Fibroblast of lung (primary cell): ENCODE measurements around the gene BNIP5. TPM values are rescaled to one million over a fixed set of nuclear protein-coding genes. Genes with fewer than 3 reads are reported as not detected.

Experiments used
- DNase-seq, 2 donors: peaks; one replicate each; pipeline versions ENCODE4 v3.0.0 to v3.0.0-alpha.2; 2010; ENCODE audit warnings: low read depth in 2 of 2
- H2AFZ ChIP-seq: 2 replicates; pipeline ENCODE4 v1.5.1; 2012; ENCODE audit warnings: low read length, control low read depth, inconsistent platforms
- H3K27ac ChIP-seq: 2 replicates; pipeline ENCODE4 v1.5.1; 2011; ENCODE audit warnings: low read length, control low read depth; ENCODE audit not compliant: insufficient read depth
- H3K27me3 ChIP-seq: 2 replicates; pipeline ENCODE4 v1.5.1; 2011; ENCODE audit warnings: mild to moderate bottlenecking, low read length; ENCODE audit not compliant: control insufficient read depth, insufficient read depth
- H3K36me3 ChIP-seq: 2 replicates; pipeline ENCODE4 v1.5.1; 2011; ENCODE audit warnings: low read length; ENCODE audit not compliant: control insufficient read depth, insufficient read depth
- H3K4me1 ChIP-seq: 2 replicates; pipeline ENCODE4 v1.5.1; 2011; ENCODE audit warnings: low read length; ENCODE audit not compliant: control insufficient read depth, insufficient read depth; ENCODE audit errors: extremely low read depth
- H3K4me2 ChIP-seq: 2 replicates; pipeline ENCODE4 v1.5.1; 2011; ENCODE audit warnings: low read length, control low read depth; ENCODE audit not compliant: insufficient read depth; ENCODE audit errors: extremely low read depth
- H3K4me3 ChIP-seq, 4 experiments: fragments of 200-600 bp in 1 of 4; sonication (generic) in 1 of 4; replicated peaks in 1 of 4; 2 replicates each; pipeline ENCODE4 v1.5.1; 2011 to 2016; ENCODE audit warnings: low read length in 4 of 4, low read depth in 3 of 4, mild to moderate bottlenecking in 3 of 4, control low read depth in 2 of 4, inconsistent platforms in 1 of 4, mixed read lengths in 1 of 4; ENCODE audit not compliant: insufficient read depth in 1 of 4; ENCODE audit errors: control extremely low read depth in 1 of 4
- H3K79me2 ChIP-seq: 2 replicates; pipeline ENCODE4 v1.5.1; 2012; ENCODE audit warnings: mild to moderate bottlenecking, low read length, inconsistent platforms; ENCODE audit not compliant: control insufficient read depth, insufficient read depth
- H3K9ac ChIP-seq: 2 replicates; pipeline ENCODE4 v1.5.1; 2011; ENCODE audit warnings: mild to moderate bottlenecking, low read length, control low read depth; ENCODE audit not compliant: insufficient read depth
- H3K9me3 ChIP-seq: 2 replicates; pipeline ENCODE4 v1.5.1; 2012; ENCODE audit warnings: low read depth, low read length; ENCODE audit not compliant: control insufficient read depth, insufficient read depth
- H4K20me1 ChIP-seq: 2 replicates; pipeline ENCODE4 v1.5.1; 2011; ENCODE audit warnings: low read length; ENCODE audit not compliant: control insufficient read depth, insufficient read depth; ENCODE audit errors: extremely low read depth
- CTCF ChIP-seq, 2 donors: IDR thresholded peaks in 1 of 2; conservative IDR thresholded peaks in 1 of 2; 1 replicate in 1 of 2; 2 replicates in 1 of 2; pipeline ENCODE4 v1.5.1; 2011 to 2012; ENCODE audit warnings: low read length in 2 of 2, control low read depth in 1 of 2, inconsistent platforms in 1 of 2, low read depth in 1 of 2, mild to moderate bottlenecking in 1 of 2
- EZH2 ChIP-seq: IDR thresholded peaks from 2 replicates; pipeline ENCODE4 v1.5.1; 2012; ENCODE audit warnings: low read length, control low read depth, mild to moderate bottlenecking; ENCODE audit errors: missing control alignments
- polyA plus RNA-seq, 2 donors: library from polyadenylated mRNA; depleted of rRNA in 1 of 2; stranded (reverse) in 1 of 2; unstranded in 1 of 2; fragments of >200 nt; gene quantifications; 2 replicates each; pipeline ENCODE4 v1.2.1, GENCODE V29; 2011 to 2012; ENCODE audit warnings: missing spikeins in 1 of 2
- total RNA-seq: library from RNA; depleted of rRNA; stranded (reverse); fragments of >200 nt; gene quantifications from 2 replicates; pipeline ENCODE4 v1.2.1, GENCODE V29; 2014

BNIP5 gene
- total and polyA plus RNA-seq, 2 donors (not counting 1 experiment from before 2014, with no cell fraction given) = not detected

DNA sequence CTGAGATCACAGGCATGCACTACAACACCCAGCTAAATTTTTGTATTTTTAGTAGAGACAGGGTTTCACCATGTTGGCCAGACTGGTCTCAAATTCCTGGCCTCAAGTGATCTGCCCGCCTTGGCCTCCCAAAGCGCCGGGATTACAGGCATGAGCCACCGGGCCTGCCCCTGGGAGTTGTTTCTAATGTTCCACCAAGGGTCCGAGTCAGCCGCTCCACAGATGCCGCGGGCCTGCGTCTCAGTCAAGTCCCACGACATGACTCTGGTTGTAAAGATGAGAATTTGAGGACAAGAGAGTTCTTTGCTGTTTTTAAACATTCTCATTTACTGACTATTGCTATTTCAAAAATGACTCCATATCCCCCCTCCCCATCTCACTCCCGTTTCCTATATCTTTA is 30.8 kb downstream of the BNIP5 start:
- H2AFZ ChIP-seq = no peak overlapping the region
- H4K20me1 ChIP-seq = no peaks in the 10 kb centered on the region
- no peak overlapping the region for H3K27ac ChIP-seq
- H3K27me3 ChIP-seq = peaks cover 6% of the 10 kb centered on the region
- H3K4me2 ChIP-seq = no peak overlapping the region
- no peaks in the 10 kb centered on the region for H3K79me2 ChIP-seq
- DNase-seq = no peak
- no peak for TF ChIP-seq EZH2
- no peak for TF ChIP-seq CTCF (conservative IDR thresholded peaks at IDR 0.05 in 1 of 2, IDR thresholded peaks at IDR 0.05 in 1 of 2; ENCODE audit: low read depth in 1 of 2, low read length in 2 of 2)
- H3K4me1 ChIP-seq = no peaks in the 10 kb centered on the region
- H3K9me3 ChIP-seq = no peaks in the 10 kb centered on the region
- H3K9ac ChIP-seq = no peak overlapping the region
- H3K4me3 ChIP-seq = no peak overlapping the region
- H3K36me3 ChIP-seq = no peaks in the 10 kb centered on the region

DNA sequence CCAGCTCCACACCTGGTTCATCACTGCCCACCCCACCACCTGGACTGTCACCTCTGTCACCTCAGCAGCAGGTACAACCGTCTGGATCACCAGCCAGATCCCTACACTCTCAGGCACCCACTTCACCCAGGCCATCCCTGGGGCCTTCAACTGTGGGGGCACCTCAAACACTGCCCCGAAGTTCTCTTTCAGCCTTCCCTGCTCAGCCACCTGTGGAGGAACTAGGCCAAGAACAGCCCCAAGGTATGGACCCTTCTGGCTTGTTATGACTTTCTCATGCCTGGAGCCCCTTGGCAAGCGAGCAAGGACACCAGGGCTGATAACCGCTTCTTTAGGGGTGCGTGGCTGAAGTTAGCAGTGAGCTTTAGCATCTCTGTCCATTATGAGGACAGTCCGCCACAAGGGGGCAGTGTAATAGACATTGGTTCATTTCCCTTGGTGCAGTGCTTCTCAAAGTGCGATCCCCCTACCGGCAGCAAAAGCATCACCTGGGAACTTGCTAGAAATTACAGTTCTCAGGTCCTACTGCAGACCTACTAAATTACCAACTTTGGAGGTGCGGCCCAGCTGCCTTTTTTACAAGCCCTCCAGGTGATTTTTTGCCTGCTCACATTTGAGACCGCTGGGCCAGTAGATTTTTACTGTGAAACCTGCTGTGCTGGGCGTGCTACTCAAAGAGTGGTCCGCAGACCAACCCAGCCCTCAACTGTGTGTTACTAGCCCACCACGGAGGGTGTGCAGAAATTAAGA is 34.3 kb downstream of the BNIP5 start:
- Histone ChIP-seq H3K79me2 (no peaks in the 10 kb centered on the region), H3K9ac (no peak overlapping the region), H3K4me1 (no peaks in the 10 kb centered on the region), H3K27me3 (no peaks in the 10 kb centered on the region), H3K4me2 (no peak overlapping the region), H3K36me3 (no peaks in the 10 kb centered on the region), H3K4me3 (no peak overlapping the region), H2AFZ (no peak overlapping the region), H3K27ac (no peak overlapping the region), H3K9me3 (no peaks in the 10 kb centered on the region), H4K20me1 (no peaks in the 10 kb centered on the region)
- TF ChIP-seq CTCF (conservative IDR thresholded peaks at IDR 0.05 in 1 of 2, IDR thresholded peaks at IDR 0.05 in 1 of 2; ENCODE audit: low read depth in 1 of 2, low read length in 2 of 2) = peak; percentile 80 to 91
- TF ChIP-seq EZH2 = no peak
- peak; percentile 83 to 85 for DNase-seq

- Histone ChIP-seq H3K36me3 (no peaks in the 10 kb centered on the region), H3K9ac (no peak overlapping the region), H3K9me3 (no peaks in the 10 kb centered on the region), H4K20me1 (no peaks in the 10 kb centered on the region), H3K4me1 (no peaks in the 10 kb centered on the region), H3K4me2 (no peak overlapping the region), H3K79me2 (no peaks in the 10 kb centered on the region), H3K27ac (no peak overlapping the region), H3K27me3 (no peaks in the 10 kb centered on the region), H2AFZ (no peak overlapping the region), H3K4me3 (no peak overlapping the region)
- DNase-seq = no peak
- TF ChIP-seq CTCF (conservative IDR thresholded peaks at IDR 0.05 in 1 of 2, IDR thresholded peaks at IDR 0.05 in 1 of 2; ENCODE audit: low read depth in 1 of 2, low read length in 2 of 2) (no peak), EZH2 (no peak)
Observed at GRCh38 chr6:36301781-36302180, 34.9 kb downstream of the BNIP5 start.
